Uterus (tissue), 2 donors: ENCODE data around the gene GLRB.

Experiments
- CTCF ChIP-seq, 4 experiments: fragments of 200-600 bp in 2 of 4; fragments of 450-650 bp in 2 of 4; sonication (generic) in 2 of 4; IDR thresholded peaks; one replicate each; pipeline ENCODE4 v1.5.1; 2016 to 2019; ENCODE audit warnings: antibody characterized with exemption in 4 of 4, mild to moderate bottlenecking in 2 of 4, moderate library complexity in 1 of 4
- POLR2A ChIP-seq, 2 donors: fragments of 450-650 bp; IDR thresholded peaks; one replicate each; pipeline ENCODE4 v1.6.1; 2016; ENCODE audit warnings: antibody characterized with exemption in 2 of 2, mild to moderate bottlenecking in 1 of 2, moderate library complexity in 1 of 2

GRCh38 chr4:157165935-157166610 is 90.1 kb downstream of the GLRB start:
- TF ChIP-seq POLR2A (IDR thresholded peaks at IDR 0.05) (no peak), CTCF (IDR thresholded peaks at IDR 0.05) (no peak)
